ENCODE results near the gene THSD1.

DNA sequence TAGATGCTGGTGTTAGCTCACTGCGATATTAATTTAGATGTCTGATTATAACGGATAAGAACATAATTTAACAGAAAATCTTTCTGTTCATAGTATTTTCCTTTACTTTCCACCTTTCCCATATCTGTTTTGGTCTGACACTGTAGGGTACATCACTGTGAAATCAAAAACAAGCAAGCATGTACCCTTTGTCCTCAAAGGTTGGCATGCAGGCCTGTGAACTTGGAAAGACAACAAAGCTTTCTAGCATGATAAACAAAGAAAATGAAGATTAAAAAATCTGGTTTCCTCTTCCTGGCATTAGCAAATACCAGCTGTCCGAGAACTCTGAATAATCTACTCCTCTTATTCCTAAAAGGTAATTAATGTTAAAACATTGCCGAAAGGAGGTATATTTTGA is 31.6 kb downstream of the THSD1 start:
- TF ChIP-seq, protein P1, sequence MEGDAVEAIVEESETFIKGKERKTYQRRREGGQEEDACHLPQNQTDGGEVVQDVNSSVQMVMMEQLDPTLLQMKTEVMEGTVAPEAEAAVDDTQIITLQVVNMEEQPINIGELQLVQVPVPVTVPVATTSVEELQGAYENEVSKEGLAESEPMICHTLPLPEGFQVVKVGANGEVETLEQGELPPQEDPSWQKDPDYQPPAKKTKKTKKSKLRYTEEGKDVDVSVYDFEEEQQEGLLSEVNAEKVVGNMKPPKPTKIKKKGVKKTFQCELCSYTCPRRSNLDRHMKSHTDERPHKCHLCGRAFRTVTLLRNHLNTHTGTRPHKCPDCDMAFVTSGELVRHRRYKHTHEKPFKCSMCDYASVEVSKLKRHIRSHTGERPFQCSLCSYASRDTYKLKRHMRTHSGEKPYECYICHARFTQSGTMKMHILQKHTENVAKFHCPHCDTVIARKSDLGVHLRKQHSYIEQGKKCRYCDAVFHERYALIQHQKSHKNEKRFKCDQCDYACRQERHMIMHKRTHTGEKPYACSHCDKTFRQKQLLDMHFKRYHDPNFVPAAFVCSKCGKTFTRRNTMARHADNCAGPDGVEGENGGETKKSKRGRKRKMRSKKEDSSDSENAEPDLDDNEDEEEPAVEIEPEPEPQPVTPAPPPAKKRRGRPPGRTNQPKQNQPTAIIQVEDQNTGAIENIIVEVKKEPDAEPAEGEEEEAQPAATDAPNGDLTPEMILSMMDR (IDR thresholded peaks at IDR 0.05; ENCODE audit: low read depth, low read length): no peak
- TF ChIP-seq EZH2phosphoT487 (IDR thresholded peaks at IDR 0.05; ENCODE audit: low read depth): no peak

All from OCI-LY3 (cell line).